Sciatic nerve (tissue), 1 donor: Measurements from ENCODE around the gene KCTD15. TPM values are rescaled to one million over a fixed set of nuclear protein-coding genes. Genes with fewer than 3 reads are reported as not detected.

Experiments
- total RNA-seq: library from RNA; stranded (reverse); fragmentation: NEBNext Ultra II Directional; extraction: Animal tissue kit (Norgen Biotek cat#: 25700); gene quantifications from one replicate; pipeline ENCODE4 v1.2.1, GENCODE V29; 2021
- donor health status: DM: no; HTN: no; CAD: no.

Gene KCTD15
- total RNA-seq, 1 donor from 2014 or later: 20.4 TPM

Other genes with a start within 250 kb of the KCTD15 start
- 0.62 TPM for gene CHST8, start 174.9 kb upstream of the KCTD15 start, total RNA-seq